MM.1S (cell line): Measurements from ENCODE around the gene MRPL43.

Experiments
- DNase-seq: peaks from one replicate; pipeline ENCODE4 v3.0.0-alpha.2; 2015
- H2AFZ ChIP-seq: fragments of 300-600 bp; sonication (generic); 2 replicates; pipeline ENCODE4 v1.6.0; 2016; ENCODE audit warnings: antibody characterized with exemption, low read length
- H3F3A ChIP-seq: fragments of 300-600 bp; sonication (generic); 2 replicates; pipeline ENCODE4 v1.6.1; 2016; ENCODE audit warnings: mild to moderate bottlenecking, antibody characterized with exemption, low read length, moderate library complexity, mixed read lengths; ENCODE audit not compliant: insufficient read depth
- H3K27ac ChIP-seq: fragments of 300-600 bp; sonication (generic); 2 replicates; pipeline ENCODE4 v1.5.1; 2016; ENCODE audit warnings: mild to moderate bottlenecking, low read length
- H3K27me3 ChIP-seq: fragments of 300-600 bp; sonication (generic); replicated peaks from 2 replicates; pipeline ENCODE4 v1.6.0; 2016; ENCODE audit warnings: low read length; ENCODE audit not compliant: insufficient read depth
- H3K36me3 ChIP-seq: fragments of 300-600 bp; sonication (generic); replicated peaks from 2 replicates; pipeline ENCODE4 v1.6.1; 2016; ENCODE audit warnings: mild to moderate bottlenecking, low read length, mixed read lengths; ENCODE audit not compliant: insufficient read depth
- H3K4me1 ChIP-seq: fragments of 300-600 bp; sonication (generic); 2 replicates; pipeline ENCODE4 v1.6.1; 2016; ENCODE audit warnings: low read length, mixed read lengths
- H3K4me2 ChIP-seq: fragments of 300-600 bp; sonication (generic); 2 replicates; pipeline ENCODE4 v1.6.0; 2016; ENCODE audit warnings: low read depth, low read length
- H3K4me3 ChIP-seq: fragments of 300-600 bp; sonication (generic); 2 replicates; pipeline ENCODE4 v1.5.1; 2016; ENCODE audit warnings: low read length, mixed read lengths
- H3K79me2 ChIP-seq: fragments of 300-600 bp; sonication (generic); 2 replicates; pipeline ENCODE4 v1.6.1; 2016; ENCODE audit warnings: mixed run types, low read length, mixed read lengths
- H3K9ac ChIP-seq: fragments of 300-600 bp; sonication (generic); 2 replicates; pipeline ENCODE4 v1.6.1; 2016; ENCODE audit warnings: low read length, mixed read lengths
- H3K9me2 ChIP-seq: fragments of 300-600 bp; sonication (generic); replicated peaks from 2 replicates; pipeline ENCODE4 v1.6.1; 2016; ENCODE audit warnings: mild to moderate bottlenecking, low read length, mixed read lengths; ENCODE audit not compliant: insufficient read depth
- H3K9me3 ChIP-seq: fragments of 300-600 bp; sonication (generic); replicated peaks from 2 replicates; pipeline ENCODE4 v1.6.1; 2016; ENCODE audit warnings: mild to moderate bottlenecking, low read length, mixed read lengths; ENCODE audit not compliant: insufficient read depth
- H4K20me1 ChIP-seq: fragments of 300-600 bp; sonication (generic); 2 replicates; pipeline ENCODE4 v1.6.1; 2016; ENCODE audit warnings: mild to moderate bottlenecking, low read length, moderate library complexity, mixed read lengths; ENCODE audit not compliant: insufficient read depth
- EZH2 ChIP-seq: fragments of 300-600 bp; sonication (generic); optimal IDR thresholded peaks from 2 replicates; pipeline ENCODE3; 2017; ENCODE audit warnings: low read depth, mild to moderate bottlenecking, antibody characterized with exemption, low read length, mixed read lengths
- EZH2phosphoT487 ChIP-seq: fragments of 300-600 bp; sonication (generic); IDR thresholded peaks from 2 replicates; pipeline ENCODE4 v1.6.1; 2018; ENCODE audit warnings: antibody characterized with exemption, low read length
- TF ChIP-seq, protein P1 (sequence below): fragments of 300-600 bp; sonication (generic); IDR thresholded peaks from 2 replicates; pipeline ENCODE4 v1.5.1; 2016; ENCODE audit warnings: antibody characterized with exemption, low read length, mixed read lengths

Gene MRPL43

DNA sequence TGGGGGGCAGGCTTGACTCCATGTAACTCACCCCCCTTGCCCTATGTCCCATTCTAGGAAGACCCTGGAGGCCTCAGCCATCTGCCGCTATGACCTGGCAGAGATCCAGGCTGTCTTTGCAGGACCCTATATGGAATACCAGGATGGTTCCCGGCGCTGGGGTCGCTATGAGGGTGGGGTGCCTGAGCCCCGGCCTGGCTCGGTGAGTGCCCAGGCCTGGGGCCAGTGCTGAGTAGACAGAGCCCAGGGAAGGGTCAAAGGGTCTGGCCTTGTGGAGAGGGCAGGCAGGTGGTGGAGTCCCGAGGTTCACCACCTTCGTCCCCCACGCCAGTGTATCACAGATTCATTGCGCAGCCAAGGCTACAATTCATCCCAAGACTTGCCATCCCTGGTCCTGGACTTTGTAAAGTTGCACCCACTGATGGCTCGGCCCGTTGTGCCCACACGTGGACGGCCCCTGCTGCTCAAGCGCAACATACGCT, 7.5 kb downstream of the MRPL43 start:
- no peaks in the 10 kb centered on the region for H4K20me1 ChIP-seq
- H3K4me3 ChIP-seq = no peak overlapping the region
- H2AFZ ChIP-seq = no peak overlapping the region
- no peak overlapping the region for H3K27ac ChIP-seq
- no peak overlapping the region for H3K4me2 ChIP-seq
- DNase-seq = no peak
- no peak for TF ChIP-seq EZH2
- TF ChIP-seq EZH2phosphoT487 = no peak
- H3K9me3 ChIP-seq = no peaks in the 10 kb centered on the region
- H3K4me1 ChIP-seq = no peaks in the 10 kb centered on the region
- no peaks in the 10 kb centered on the region for H3F3A ChIP-seq
- no peaks in the 10 kb centered on the region for H3K27me3 ChIP-seq
- H3K36me3 ChIP-seq = no peaks in the 10 kb centered on the region
- no peak overlapping the region for H3K9ac ChIP-seq
- no peaks in the 10 kb centered on the region for H3K9me2 ChIP-seq
- H3K79me2 ChIP-seq = no peaks in the 10 kb centered on the region

DNA sequence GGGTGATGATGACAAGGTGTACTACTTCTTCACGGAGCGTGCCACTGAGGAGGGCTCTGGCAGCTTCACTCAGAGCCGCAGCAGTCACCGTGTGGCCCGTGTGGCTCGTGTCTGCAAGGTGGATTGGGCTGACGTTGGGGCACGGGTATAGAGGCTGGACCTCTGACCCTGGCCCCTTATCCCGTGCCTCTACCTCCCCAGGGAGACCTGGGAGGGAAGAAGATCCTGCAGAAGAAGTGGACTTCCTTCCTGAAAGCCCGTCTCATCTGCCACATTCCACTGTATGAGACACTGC, 8.4 kb downstream of the MRPL43 start:
- H3K9me3 ChIP-seq = no peaks in the 10 kb centered on the region
- H3K4me3 ChIP-seq = no peak overlapping the region
- no peaks in the 10 kb centered on the region for H3K9me2 ChIP-seq
- no peaks in the 10 kb centered on the region for H3K4me1 ChIP-seq
- no peak overlapping the region for H3K4me2 ChIP-seq
- no peak overlapping the region for H2AFZ ChIP-seq
- H3K9ac ChIP-seq = no peak overlapping the region
- H3F3A ChIP-seq = no peaks in the 10 kb centered on the region
- H3K79me2 ChIP-seq = no peaks in the 10 kb centered on the region
- no peak overlapping the region for H3K27ac ChIP-seq
- no peaks in the 10 kb centered on the region for H4K20me1 ChIP-seq
- H3K36me3 ChIP-seq = no peaks in the 10 kb centered on the region
- H3K27me3 ChIP-seq = no peaks in the 10 kb centered on the region
- TF ChIP-seq EZH2 (no peak), EZH2phosphoT487 (no peak)
- TF ChIP-seq, protein P1, sequence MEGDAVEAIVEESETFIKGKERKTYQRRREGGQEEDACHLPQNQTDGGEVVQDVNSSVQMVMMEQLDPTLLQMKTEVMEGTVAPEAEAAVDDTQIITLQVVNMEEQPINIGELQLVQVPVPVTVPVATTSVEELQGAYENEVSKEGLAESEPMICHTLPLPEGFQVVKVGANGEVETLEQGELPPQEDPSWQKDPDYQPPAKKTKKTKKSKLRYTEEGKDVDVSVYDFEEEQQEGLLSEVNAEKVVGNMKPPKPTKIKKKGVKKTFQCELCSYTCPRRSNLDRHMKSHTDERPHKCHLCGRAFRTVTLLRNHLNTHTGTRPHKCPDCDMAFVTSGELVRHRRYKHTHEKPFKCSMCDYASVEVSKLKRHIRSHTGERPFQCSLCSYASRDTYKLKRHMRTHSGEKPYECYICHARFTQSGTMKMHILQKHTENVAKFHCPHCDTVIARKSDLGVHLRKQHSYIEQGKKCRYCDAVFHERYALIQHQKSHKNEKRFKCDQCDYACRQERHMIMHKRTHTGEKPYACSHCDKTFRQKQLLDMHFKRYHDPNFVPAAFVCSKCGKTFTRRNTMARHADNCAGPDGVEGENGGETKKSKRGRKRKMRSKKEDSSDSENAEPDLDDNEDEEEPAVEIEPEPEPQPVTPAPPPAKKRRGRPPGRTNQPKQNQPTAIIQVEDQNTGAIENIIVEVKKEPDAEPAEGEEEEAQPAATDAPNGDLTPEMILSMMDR = no peak
- no peak for DNase-seq

DNA sequence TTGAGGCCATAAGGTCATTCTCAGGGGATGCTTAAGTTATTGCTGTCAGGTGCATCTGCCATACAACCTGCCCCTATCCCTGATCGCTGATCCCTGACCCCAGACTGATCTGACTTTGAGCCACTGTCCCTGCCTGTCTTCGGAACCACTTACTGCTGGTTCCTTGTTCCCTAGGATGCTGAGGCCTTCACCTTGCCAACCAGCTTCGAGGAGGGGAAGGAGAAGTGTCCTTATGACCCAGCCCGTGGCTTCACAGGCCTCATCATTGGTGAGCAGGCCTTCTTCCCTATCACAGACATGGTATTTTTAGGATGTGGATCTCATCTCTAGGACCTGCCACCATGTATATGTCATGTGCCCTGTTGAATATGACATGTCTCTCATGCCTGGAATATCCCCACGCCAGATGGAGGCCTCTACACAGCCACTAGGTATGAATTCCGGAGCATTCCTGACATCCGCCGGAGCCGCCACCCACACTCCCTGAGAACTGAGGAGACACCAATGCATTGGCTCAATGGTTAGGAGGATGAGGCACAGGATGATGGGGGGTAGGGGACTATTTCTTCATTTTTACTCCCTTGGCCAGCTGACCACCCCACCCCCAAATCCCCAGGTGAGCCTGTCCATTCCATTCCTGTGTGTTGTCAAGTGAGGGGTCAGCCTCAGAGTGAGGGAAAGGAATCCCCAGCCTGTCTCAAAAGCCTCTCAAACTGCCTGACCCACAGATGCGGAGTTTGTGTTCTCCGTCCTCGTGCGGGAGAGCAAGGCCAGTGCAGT, 9.0 kb downstream of the MRPL43 start:
- no peaks in the 10 kb centered on the region for H3F3A ChIP-seq
- no peak overlapping the region for H2AFZ ChIP-seq
- no peak overlapping the region for H3K4me3 ChIP-seq
- DNase-seq = no peak
- no peak overlapping the region for H3K27ac ChIP-seq
- H3K79me2 ChIP-seq = no peaks in the 10 kb centered on the region
- no peaks in the 10 kb centered on the region for H3K36me3 ChIP-seq
- H3K9me3 ChIP-seq = no peaks in the 10 kb centered on the region
- no peak for TF ChIP-seq EZH2
- TF ChIP-seq, protein P1 = no peak
- H3K4me2 ChIP-seq = no peak overlapping the region
- H4K20me1 ChIP-seq = no peaks in the 10 kb centered on the region
- H3K4me1 ChIP-seq = no peaks in the 10 kb centered on the region
- no peak overlapping the region for H3K9ac ChIP-seq
- H3K27me3 ChIP-seq = no peaks in the 10 kb centered on the region
- H3K9me2 ChIP-seq = no peaks in the 10 kb centered on the region

DNA sequence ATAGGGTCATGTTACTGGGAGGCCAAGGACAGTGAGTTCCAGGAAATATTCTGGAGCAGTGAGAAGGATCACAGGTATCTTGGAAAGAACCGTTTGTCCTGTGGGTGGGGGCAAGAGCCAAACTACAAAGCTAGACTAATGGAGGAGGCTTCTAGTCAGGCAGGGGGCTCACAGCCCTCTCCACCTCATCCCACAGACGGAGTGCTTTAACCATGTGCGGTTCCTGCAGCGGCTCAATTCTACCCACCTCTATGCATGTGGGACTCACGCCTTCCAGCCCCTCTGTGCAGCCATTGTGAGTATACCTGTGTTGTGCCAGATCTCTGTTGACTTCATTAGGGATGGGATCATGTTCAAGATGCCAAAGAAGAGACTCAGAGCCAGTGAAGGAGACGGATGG, 9.9 kb downstream of the MRPL43 start:
- H3K9me2 ChIP-seq = no peaks in the 10 kb centered on the region
- no peaks in the 10 kb centered on the region for H3K36me3 ChIP-seq
- no peaks in the 10 kb centered on the region for H3F3A ChIP-seq
- TF ChIP-seq, protein P1 = no peak
- TF ChIP-seq EZH2 (no peak), EZH2phosphoT487 (no peak)
- no peak for DNase-seq
- no peak overlapping the region for H3K4me3 ChIP-seq
- no peaks in the 10 kb centered on the region for H4K20me1 ChIP-seq
- no peak overlapping the region for H3K27ac ChIP-seq
- H3K9me3 ChIP-seq = no peaks in the 10 kb centered on the region
- H3K4me2 ChIP-seq = no peak overlapping the region
- no peaks in the 10 kb centered on the region for H3K79me2 ChIP-seq
- no peak overlapping the region for H2AFZ ChIP-seq
- H3K4me1 ChIP-seq = no peaks in the 10 kb centered on the region
- no peak overlapping the region for H3K9ac ChIP-seq
- H3K27me3 ChIP-seq = no peaks in the 10 kb centered on the region
